Nephron progenitor cell (in vitro differentiated cells): ENCODE measurements around the gene IRAK3.
A peak's percentile ranks its signal among the peaks of the same experiment; 100 is the strongest.

Experiments used
- DNase-seq: peaks from one replicate; pipeline ENCODE4 v3.0.0; 2021
- H3K27ac Mint-ChIP-seq: 2 replicates; pipeline ENCODE4 v1.8.0; 2021; ENCODE audit warnings: mild to moderate bottlenecking, moderate library complexity, mixed read lengths
- H3K27me3 Mint-ChIP-seq: 2 replicates; pipeline ENCODE4 v1.8.0; 2021; ENCODE audit warnings: mild to moderate bottlenecking, low read depth, mixed read lengths; ENCODE audit not compliant: poor library complexity
- H3K36me3 Mint-ChIP-seq: 2 replicates; pipeline ENCODE4 v1.8.0; 2021; ENCODE audit warnings: low read depth, mixed read lengths
- H3K4me1 Mint-ChIP-seq: 2 replicates; pipeline ENCODE4 v1.8.0; 2021; ENCODE audit warnings: mixed read lengths
- H3K4me3 Mint-ChIP-seq: 2 replicates; pipeline ENCODE4 v1.8.0; 2021; ENCODE audit warnings: mild to moderate bottlenecking, moderate library complexity, mixed read lengths
- H3K9me3 Mint-ChIP-seq: 2 replicates; pipeline ENCODE4 v1.8.0; 2021; ENCODE audit warnings: mild to moderate bottlenecking, moderate library complexity, mixed read lengths
- TF ChIP-seq, protein P1 (sequence below): fragments of 200-600 bp; sonication (generic); IDR thresholded peaks from 2 replicates; pipeline ENCODE4 v1.5.0; 2021; ENCODE audit warnings: antibody characterized with exemption

IRAK3 gene, protein sequence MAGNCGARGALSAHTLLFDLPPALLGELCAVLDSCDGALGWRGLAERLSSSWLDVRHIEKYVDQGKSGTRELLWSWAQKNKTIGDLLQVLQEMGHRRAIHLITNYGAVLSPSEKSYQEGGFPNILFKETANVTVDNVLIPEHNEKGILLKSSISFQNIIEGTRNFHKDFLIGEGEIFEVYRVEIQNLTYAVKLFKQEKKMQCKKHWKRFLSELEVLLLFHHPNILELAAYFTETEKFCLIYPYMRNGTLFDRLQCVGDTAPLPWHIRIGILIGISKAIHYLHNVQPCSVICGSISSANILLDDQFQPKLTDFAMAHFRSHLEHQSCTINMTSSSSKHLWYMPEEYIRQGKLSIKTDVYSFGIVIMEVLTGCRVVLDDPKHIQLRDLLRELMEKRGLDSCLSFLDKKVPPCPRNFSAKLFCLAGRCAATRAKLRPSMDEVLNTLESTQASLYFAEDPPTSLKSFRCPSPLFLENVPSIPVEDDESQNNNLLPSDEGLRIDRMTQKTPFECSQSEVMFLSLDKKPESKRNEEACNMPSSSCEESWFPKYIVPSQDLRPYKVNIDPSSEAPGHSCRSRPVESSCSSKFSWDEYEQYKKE

DNA sequence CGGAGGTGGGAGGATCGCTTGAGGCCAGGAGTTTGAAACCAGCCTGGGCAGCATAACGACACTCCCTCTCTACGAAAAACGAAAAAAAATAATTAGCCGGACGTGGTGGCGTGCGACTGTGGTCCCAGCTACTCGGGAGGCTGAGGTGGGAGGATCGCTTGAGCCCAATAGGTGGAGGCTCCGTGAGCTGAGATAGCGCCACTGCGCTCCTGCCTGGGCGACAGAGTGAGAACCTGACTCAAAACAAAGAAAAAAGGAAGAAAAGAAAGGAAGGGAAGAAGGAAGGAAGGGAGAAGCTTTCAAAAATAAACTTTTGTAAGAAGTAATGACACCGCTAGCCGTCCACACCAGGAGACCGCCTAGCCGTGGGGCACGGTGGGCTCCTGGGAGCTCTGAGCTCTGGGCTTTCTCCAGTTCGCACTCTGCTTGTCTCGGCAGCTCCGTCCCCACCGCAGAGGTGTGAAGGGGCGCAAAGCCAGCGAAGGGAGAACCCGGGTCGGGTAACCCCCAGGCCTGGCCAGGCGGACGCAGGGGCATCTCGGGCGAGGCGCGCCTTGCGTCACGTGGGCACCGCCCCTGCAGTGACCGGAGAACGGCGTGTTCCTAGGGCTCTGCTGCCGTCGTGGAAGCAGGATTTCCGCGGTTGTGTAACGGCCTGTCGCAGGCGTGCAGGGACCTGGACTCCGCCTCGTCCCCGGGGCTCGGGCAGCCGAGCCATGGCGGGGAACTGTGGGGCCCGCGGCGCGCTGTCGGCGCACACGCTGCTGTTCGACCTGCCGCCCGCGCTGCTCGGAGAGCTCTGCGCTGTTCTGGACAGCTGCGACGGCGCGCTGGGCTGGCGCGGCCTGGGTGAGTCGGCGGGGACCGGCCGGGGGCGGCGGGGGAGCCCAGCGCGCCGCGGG, at the start of gene IRAK3:
TSS of gene IRAK3 (plus strand) at position 631 of the 902 bp plus-strand sequence. CDS start at position 717, 86 bp downstream.
- TF ChIP-seq, protein P1, sequence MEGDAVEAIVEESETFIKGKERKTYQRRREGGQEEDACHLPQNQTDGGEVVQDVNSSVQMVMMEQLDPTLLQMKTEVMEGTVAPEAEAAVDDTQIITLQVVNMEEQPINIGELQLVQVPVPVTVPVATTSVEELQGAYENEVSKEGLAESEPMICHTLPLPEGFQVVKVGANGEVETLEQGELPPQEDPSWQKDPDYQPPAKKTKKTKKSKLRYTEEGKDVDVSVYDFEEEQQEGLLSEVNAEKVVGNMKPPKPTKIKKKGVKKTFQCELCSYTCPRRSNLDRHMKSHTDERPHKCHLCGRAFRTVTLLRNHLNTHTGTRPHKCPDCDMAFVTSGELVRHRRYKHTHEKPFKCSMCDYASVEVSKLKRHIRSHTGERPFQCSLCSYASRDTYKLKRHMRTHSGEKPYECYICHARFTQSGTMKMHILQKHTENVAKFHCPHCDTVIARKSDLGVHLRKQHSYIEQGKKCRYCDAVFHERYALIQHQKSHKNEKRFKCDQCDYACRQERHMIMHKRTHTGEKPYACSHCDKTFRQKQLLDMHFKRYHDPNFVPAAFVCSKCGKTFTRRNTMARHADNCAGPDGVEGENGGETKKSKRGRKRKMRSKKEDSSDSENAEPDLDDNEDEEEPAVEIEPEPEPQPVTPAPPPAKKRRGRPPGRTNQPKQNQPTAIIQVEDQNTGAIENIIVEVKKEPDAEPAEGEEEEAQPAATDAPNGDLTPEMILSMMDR = no peak
- peaks cover 22% of the 10 kb centered on the region for H3K9me3 Mint-ChIP-seq
- H3K4me3 Mint-ChIP-seq = peak within 1 kb of the TSS; percentile 70
- no peak within 1 kb of the TSS for H3K27ac Mint-ChIP-seq
- peak; percentile 55 for DNase-seq
- no peaks in the 10 kb centered on the region for H3K4me1 Mint-ChIP-seq
- H3K27me3 Mint-ChIP-seq = peaks cover 63% of the 10 kb centered on the region
- peaks cover 6% of the 10 kb centered on the region for H3K36me3 Mint-ChIP-seq

DNA sequence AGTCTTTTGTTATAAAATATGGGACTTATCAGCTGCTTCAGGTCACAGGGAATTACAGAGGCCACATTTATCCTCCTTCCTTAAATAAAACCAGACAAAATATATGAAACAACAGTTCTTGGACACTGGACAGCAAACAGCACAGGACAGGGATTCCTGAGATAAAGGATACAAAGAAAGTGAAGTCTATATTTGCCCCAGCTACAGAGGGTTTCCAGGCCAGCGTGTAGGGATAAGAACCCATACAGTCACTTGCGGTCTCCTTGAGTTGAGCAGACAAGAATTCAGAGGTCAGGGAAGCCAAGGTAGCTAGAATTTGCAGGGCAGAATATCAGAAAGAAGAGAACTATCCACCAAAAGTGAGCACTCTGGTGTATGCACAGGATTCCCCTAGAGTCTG, 49.7 kb upstream of the IRAK3 start:
- no peak for DNase-seq
- Mint-ChIP-seq H3K4me1 (no peaks in the 10 kb centered on the region), H3K36me3 (peaks cover 85% of the 10 kb centered on the region), H3K4me3 (no peak overlapping the region), H3K27ac (no peak overlapping the region), H3K27me3 (no peaks in the 10 kb centered on the region), H3K9me3 (peaks cover 63% of the 10 kb centered on the region)
- TF ChIP-seq, protein P1 = no peak

DNA sequence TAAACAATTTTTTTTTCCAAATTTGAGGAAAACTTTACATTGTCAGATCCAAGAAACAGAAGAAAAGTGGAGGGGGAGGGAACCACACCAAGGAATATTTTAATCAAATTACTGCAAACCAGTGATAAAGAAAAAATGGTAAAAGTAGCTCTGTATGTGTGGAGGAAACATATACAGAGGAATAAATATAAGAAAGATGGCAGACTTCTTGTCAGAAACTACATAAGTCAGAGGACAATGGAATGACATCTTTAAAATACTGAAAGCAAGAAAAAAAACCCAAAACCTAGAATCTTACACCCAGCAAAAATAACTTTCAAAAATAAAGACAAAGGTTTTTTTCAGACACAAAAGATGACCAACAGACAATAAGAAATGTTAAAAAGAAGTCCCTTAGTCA, 48.3 kb upstream of the IRAK3 start:
- Mint-ChIP-seq H3K27me3 (no peaks in the 10 kb centered on the region), H3K27ac (no peak overlapping the region), H3K36me3 (peaks cover 99% of the 10 kb centered on the region), H3K9me3 (peaks cover 63% of the 10 kb centered on the region), H3K4me3 (no peak overlapping the region), H3K4me1 (peaks cover 8% of the 10 kb centered on the region)
- DNase-seq = no peak
- TF ChIP-seq, protein P1 = no peak

DNA sequence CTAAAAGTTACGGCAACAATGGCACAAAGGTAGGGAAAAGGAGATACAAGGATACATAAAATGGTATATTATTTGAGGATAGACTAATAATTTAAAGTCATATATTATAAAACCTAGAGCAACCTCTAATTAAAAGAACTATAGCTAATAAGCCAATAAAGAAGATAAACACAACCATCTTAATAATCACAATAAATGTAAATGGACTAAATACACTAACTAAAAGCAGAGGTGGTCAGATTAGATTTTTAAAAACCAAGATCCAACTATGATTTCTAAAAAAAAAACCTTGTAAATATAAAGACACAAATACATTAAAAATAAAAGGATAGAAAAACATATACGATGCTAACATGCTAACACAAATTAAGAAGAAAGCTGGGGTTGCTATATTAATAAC, 47.7 kb upstream of the IRAK3 start:
- peaks cover 98% of the 10 kb centered on the region for H3K36me3 Mint-ChIP-seq
- peaks cover 8% of the 10 kb centered on the region for H3K4me1 Mint-ChIP-seq
- TF ChIP-seq, protein P1 = no peak
- H3K4me3 Mint-ChIP-seq = no peak overlapping the region
- H3K9me3 Mint-ChIP-seq = peaks cover 59% of the 10 kb centered on the region
- H3K27ac Mint-ChIP-seq = no peak overlapping the region
- H3K27me3 Mint-ChIP-seq = no peaks in the 10 kb centered on the region
- DNase-seq = no peak

DNA sequence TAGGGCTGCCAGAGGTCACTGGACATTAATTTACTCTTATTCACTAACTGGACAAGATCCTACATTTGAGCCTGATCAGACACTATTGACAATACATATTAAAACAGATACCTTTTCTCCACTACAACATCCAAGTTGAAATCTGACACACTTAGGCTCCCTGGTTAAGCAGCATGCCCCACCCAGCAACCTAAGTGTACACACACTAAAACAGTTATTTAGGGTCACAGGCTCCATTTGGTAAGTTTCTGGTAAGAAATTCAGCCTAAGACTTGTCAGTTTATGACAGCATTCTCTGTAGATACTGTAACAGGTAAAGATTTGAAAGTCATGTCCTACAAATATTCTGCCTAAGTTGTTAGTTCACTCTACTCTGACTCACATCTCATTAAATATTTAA, 46.2 kb upstream of the IRAK3 start:
- no peak overlapping the region for H3K4me3 Mint-ChIP-seq
- no peak overlapping the region for H3K27ac Mint-ChIP-seq
- TF ChIP-seq, protein P1 = no peak
- no peak for DNase-seq
- peaks cover 8% of the 10 kb centered on the region for H3K4me1 Mint-ChIP-seq
- peaks cover 44% of the 10 kb centered on the region for H3K9me3 Mint-ChIP-seq
- peaks cover 83% of the 10 kb centered on the region for H3K36me3 Mint-ChIP-seq
- H3K27me3 Mint-ChIP-seq = no peaks in the 10 kb centered on the region
